ENCODE data around the gene LRRC45.

The LRRC45 gene

GRCh38 chr17:81986606-81987005, 36.5 kb upstream of the LRRC45 start:
- H3K9me3 Mint-ChIP-seq, result no peaks in the 10 kb centered on the region
- H3K4me3 Mint-ChIP-seq, result peak overlapping the region in 1 of 3 experiments; percentile 56
- peaks cover 10% of the 10 kb centered on the region for H3K4me1 Mint-ChIP-seq
- no peak overlapping the region for H3K27ac Mint-ChIP-seq
- no peak for TF ChIP-seq CTCF (IDR thresholded peaks at IDR 0.05; ENCODE audit: unreplicated experiment in 3 of 3)
- H3K27me3 Mint-ChIP-seq (ENCODE audit: low read depth), result no peaks in the 10 kb centered on the region
- peaks cover 34% of the 10 kb centered on the region for H3K36me3 Mint-ChIP-seq (ENCODE audit: low read depth)

GRCh38 chr17:81987161-81987770, 35.8 kb upstream of the LRRC45 start:
- Mint-ChIP-seq H3K4me1 (peaks cover 16% of the 10 kb centered on the region), H3K9me3 (no peaks in the 10 kb centered on the region), H3K27ac (no peak overlapping the region), H3K36me3 (ENCODE audit: low read depth) (peaks cover 35% of the 10 kb centered on the region), H3K27me3 (ENCODE audit: low read depth) (no peaks in the 10 kb centered on the region), H3K4me3 (no peak overlapping the region)
- no peak for TF ChIP-seq CTCF (IDR thresholded peaks at IDR 0.05; ENCODE audit: unreplicated experiment in 3 of 3)

- peaks cover 28% of the 10 kb centered on the region for H3K4me1 Mint-ChIP-seq
- no peak for TF ChIP-seq CTCF (IDR thresholded peaks at IDR 0.05; ENCODE audit: unreplicated experiment in 3 of 3)
- H3K36me3 Mint-ChIP-seq (ENCODE audit: low read depth), result peaks cover 25% of the 10 kb centered on the region
- H3K4me3 Mint-ChIP-seq, result peak overlapping the region in 2 of 3 experiments; percentile 1 to 31
- no peaks in the 10 kb centered on the region for H3K9me3 Mint-ChIP-seq
- H3K27ac Mint-ChIP-seq, result peak overlapping the region in 2 of 3 experiments; percentile 83 to 86
- H3K27me3 Mint-ChIP-seq (ENCODE audit: low read depth), result no peaks in the 10 kb centered on the region
Measured at GRCh38 chr17:81990836-81991683, 32.0 kb upstream of the LRRC45 start.

GRCh38 chr17:81991684-81992305, 31.3 kb upstream of the LRRC45 start:
- peak overlapping the region; percentile 83 to 86 (median 86) for H3K27ac Mint-ChIP-seq

More at GRCh38 chr17:81991684-81992305, 31.3 kb upstream of the LRRC45 start:
- H3K36me3 Mint-ChIP-seq (ENCODE audit: low read depth), result peaks cover 20% of the 10 kb centered on the region
- no peaks in the 10 kb centered on the region for H3K9me3 Mint-ChIP-seq
- H3K4me3 Mint-ChIP-seq, result peak overlapping the region in 1 of 3 experiments; percentile 23
- no peaks in the 10 kb centered on the region for H3K27me3 Mint-ChIP-seq (ENCODE audit: low read depth)
- no peak for TF ChIP-seq CTCF (IDR thresholded peaks at IDR 0.05; ENCODE audit: unreplicated experiment in 3 of 3)
- peaks cover 28% of the 10 kb centered on the region for H3K4me1 Mint-ChIP-seq
